IMR-90 (cell line): Measurements from ENCODE around the gene SERINC3. TPM values are rescaled to one million over a fixed set of nuclear protein-coding genes. Genes with fewer than 3 reads are reported as not detected.

Source experiments
- ATAC-seq: fragments of 200-7000 bp; cut with Tn5 transposase; 2 replicates; pipeline ENCODE4 v1.9.1; 2020; ENCODE audit warnings: low read depth, mild to moderate bottlenecking, moderate library complexity
- BruUV-seq: library from RNA; stranded (reverse); fragments of 400-500 nt; replicated peaks from 2 replicates; lab custom pipeline; 2021; lab: Mats Ljungman, UMichigan
- CTCF ChIA-PET: fragments of 300-600 bp; formaldehyde crosslinking; extraction: SDS; loops from one replicate; lab custom pipeline; 2021; ENCODE audit warnings: antibody characterized with exemption; lab: Yijun Ruan, JAX
- POLR2A ChIA-PET: fragments of 300-600 bp; sonication (Branson Sonifier 250); formaldehyde crosslinking; loops from one replicate; lab custom pipeline; 2022; ENCODE audit warnings: antibody characterized with exemption; ENCODE audit not compliant: unreplicated experiment; lab: Charles Lee
- DNase-seq: peaks from one replicate; pipeline ENCODE4 v3.0.0; 2013
- H2AFZ ChIP-seq: replicated peaks from 2 replicates; pipeline ENCODE3; 2013; ENCODE audit warnings: low read length, mild to moderate bottlenecking; ENCODE audit not compliant: poor library complexity
- H2AK5ac ChIP-seq: 2 replicates; pipeline ENCODE4 v1.6.1; 2013; ENCODE audit warnings: low read depth, low read length, inconsistent platforms
- H2AK9ac ChIP-seq: replicated peaks from 2 replicates; pipeline ENCODE3; 2013; ENCODE audit warnings: mild to moderate bottlenecking, low read depth, low read length, moderate library complexity; ENCODE audit not compliant: poor library complexity
- H2BK120ac ChIP-seq: 2 replicates; pipeline ENCODE4 v1.6.1; 2013; ENCODE audit warnings: low read depth, low read length, inconsistent platforms
- H2BK15ac ChIP-seq: 3 replicates; pipeline ENCODE4 v1.6.1; 2013; ENCODE audit warnings: low read depth, low read length, inconsistent platforms
- H2BK20ac ChIP-seq: 2 replicates; pipeline ENCODE4 v1.6.1; 2013; ENCODE audit warnings: low read depth, mild to moderate bottlenecking, inconsistent platforms, low read length, moderate library complexity
- H2BK5ac ChIP-seq: 2 replicates; pipeline ENCODE4 v1.6.1; 2013; ENCODE audit warnings: mild to moderate bottlenecking, low read depth, low read length, inconsistent platforms; ENCODE audit not compliant: poor library complexity, severe bottlenecking
- H3K14ac ChIP-seq: replicated peaks from 2 replicates; pipeline ENCODE4 v1.6.1; 2013; ENCODE audit warnings: low read depth, low read length, inconsistent platforms
- H3K18ac ChIP-seq: 2 replicates; pipeline ENCODE4 v1.6.1; 2013; ENCODE audit warnings: low read depth, low read length, control low read depth
- H3K23ac ChIP-seq: 2 replicates; pipeline ENCODE4 v1.6.1; 2013; ENCODE audit warnings: low read depth, low read length, inconsistent platforms
- H3K27ac ChIP-seq: 2 replicates; pipeline ENCODE4 v1.5.1; 2013; ENCODE audit warnings: mild to moderate bottlenecking, control low read depth, low read length; ENCODE audit not compliant: insufficient read depth
- H3K27me3 ChIP-seq: 2 replicates; pipeline ENCODE4 v1.6.1; 2013; ENCODE audit warnings: low read length; ENCODE audit not compliant: control insufficient read depth, insufficient read depth
- H3K36me3 ChIP-seq: 2 replicates; pipeline ENCODE4 v1.6.1; 2013; ENCODE audit warnings: low read length, mixed read lengths; ENCODE audit not compliant: control insufficient read depth, insufficient read depth
- H3K4ac ChIP-seq: 2 replicates; pipeline ENCODE4 v1.6.1; 2013; ENCODE audit warnings: low read depth, low read length, inconsistent platforms
- H3K4me1 ChIP-seq: 2 replicates; pipeline ENCODE4 v1.6.1; 2013; ENCODE audit warnings: low read length, mixed read lengths; ENCODE audit not compliant: control insufficient read depth, insufficient read depth
- H3K4me2 ChIP-seq: 2 replicates; pipeline ENCODE4 v1.6.1; 2013; ENCODE audit warnings: low read depth, mild to moderate bottlenecking, control low read depth, low read length, moderate library complexity
- H3K4me3 ChIP-seq: 2 replicates; pipeline ENCODE4 v1.5.1; 2013; ENCODE audit warnings: low read depth, mild to moderate bottlenecking, control low read depth, low read length, moderate library complexity; ENCODE audit not compliant: insufficient read depth
- H3K56ac ChIP-seq: 2 replicates; pipeline ENCODE4 v1.6.1; 2013; ENCODE audit warnings: low read length, inconsistent platforms; ENCODE audit not compliant: insufficient read depth; ENCODE audit errors: extremely low read depth
- H3K79me1 ChIP-seq, 2 experiments: 2 replicates each; pipeline ENCODE4 v1.6.1; 2013; ENCODE audit warnings: low read length in 2 of 2, inconsistent platforms in 1 of 2, low read depth in 1 of 2
- H3K9ac ChIP-seq: 2 replicates; pipeline ENCODE4 v1.6.1; 2013; ENCODE audit warnings: low read depth, low read length, control low read depth
- H3K9me1 ChIP-seq: 2 replicates; pipeline ENCODE4 v1.6.1; 2013; ENCODE audit warnings: low read length, inconsistent platforms; ENCODE audit not compliant: insufficient read depth
- H3K9me3 ChIP-seq: 2 replicates; pipeline ENCODE4 v1.6.1; 2013; ENCODE audit warnings: low read length; ENCODE audit not compliant: control insufficient read depth, insufficient read depth
- H4K20me1 ChIP-seq: 2 replicates; pipeline ENCODE4 v1.6.1; 2013; ENCODE audit warnings: low read length, inconsistent platforms; ENCODE audit not compliant: insufficient read depth
- H4K5ac ChIP-seq: 2 replicates; pipeline ENCODE4 v1.6.1; 2013; ENCODE audit warnings: mild to moderate bottlenecking, low read depth, low read length, control low read depth
- H4K8ac ChIP-seq, 2 experiments: 2 replicates each; pipeline ENCODE4 v1.6.1; 2013; ENCODE audit warnings: low read depth in 2 of 2, low read length in 2 of 2, control low read depth in 1 of 2, inconsistent platforms in 1 of 2
- H4K91ac ChIP-seq: 2 replicates; pipeline ENCODE4 v1.6.1; 2013; ENCODE audit warnings: low read depth, low read length, inconsistent platforms; ENCODE audit not compliant: insufficient read depth
- BHLHE40 ChIP-seq: fragments of 150-350 bp; IDR thresholded peaks from 2 replicates; pipeline ENCODE4 v1.6.1; 2016; ENCODE audit warnings: mild to moderate bottlenecking, low read depth, low read length
- CEBPB ChIP-seq: IDR thresholded peaks from 2 replicates; pipeline ENCODE4 v1.6.1; 2012; ENCODE audit warnings: low read depth, low read length, improper control_type of control experiment
- CHD1 ChIP-seq: IDR thresholded peaks from 2 replicates; pipeline ENCODE4 v1.6.1; 2012; ENCODE audit warnings: low read depth, low read length, improper control_type of control experiment
- FOS ChIP-seq: fragments of 150-350 bp; IDR thresholded peaks from 2 replicates; pipeline ENCODE4 v1.6.1; 2016; ENCODE audit warnings: low read depth, low read length
- MAFK ChIP-seq: IDR thresholded peaks from 2 replicates; pipeline ENCODE4 v1.6.1; 2012; ENCODE audit warnings: low read depth, low read length, improper control_type of control experiment
- MAZ ChIP-seq: IDR thresholded peaks from 2 replicates; pipeline ENCODE4 v1.6.1; 2012; ENCODE audit warnings: low read depth, mild to moderate bottlenecking, low read length, improper control_type of control experiment, moderate library complexity, borderline replicate concordance
- NFE2L2 ChIP-seq: fragments of 150-350 bp; IDR thresholded peaks from 2 replicates; pipeline ENCODE4 v1.6.1; 2016; ENCODE audit warnings: low read depth, mild to moderate bottlenecking, low read length
- RFX5 ChIP-seq: IDR thresholded peaks from 2 replicates; pipeline ENCODE4 v1.8.0; 2012; ENCODE audit warnings: low read depth, mild to moderate bottlenecking, low read length, moderate library complexity
- SMC3 ChIP-seq: fragments of 150-350 bp; IDR thresholded peaks from 2 replicates; pipeline ENCODE4 v1.6.1; 2016; ENCODE audit warnings: low read depth, mild to moderate bottlenecking, antibody characterized with exemption, low read length, moderate library complexity
- WGBS, 2 experiments: methylation state at CpG; one replicate each; pipeline versions ENCODE4 v1.1.5 to v1.1.7; 2013; ENCODE audit warnings: missing lambda C conversion rate in 2 of 2; ENCODE audit not compliant: insufficient read length in 1 of 2; ENCODE audit errors: extremely low coverage in 2 of 2; 5-methylcytosine and 5-hydroxymethylcytosine counted together
- dilution Hi-C: fragments of 300-500 bp; cut with HindIII; formaldehyde crosslinking; loops from one replicate; pipeline ENCODE4 v1.14.3; 2018; ENCODE audit warnings: low sequenced_read_pairs; ENCODE audit not compliant: unreplicated experiment
- in situ Hi-C: fragments of 300-500 bp; cut with MboI; formaldehyde crosslinking; loops from 3 replicates; pipeline ENCODE4 v1.14.3; 2019; ENCODE audit warnings: low sequenced_read_pairs, inconsistent platforms, mixed read lengths
- intact Hi-C: fragments of 100-400 bp; cut with micrococcal nuclease; formaldehyde crosslinking; loops from 2 replicates; pipeline ENCODE4 v1.10.0; 2022
- polyA plus RNA-seq, 3 experiments: library from polyadenylated mRNA; depleted of rRNA; stranded (reverse); fragments of >200 nt; gene quantifications; 2 replicates each; pipeline ENCODE4 v1.2.3, GENCODE V29; 2012; ENCODE audit warnings: low replicate concordance in 1 of 3
- total RNA-seq: library from RNA; depleted of rRNA; stranded (reverse); fragments of >200 nt; gene quantifications from 2 replicates; pipeline ENCODE4 v1.2.3, GENCODE V29; 2012
- TF ChIP-seq, protein P1 (sequence below): fragments of 150-350 bp; IDR thresholded peaks from 2 replicates; pipeline ENCODE4 v1.6.1; 2016; ENCODE audit warnings: low read depth, mild to moderate bottlenecking, low read length, moderate library complexity, borderline replicate concordance
- TF ChIP-seq, protein P2 (sequence below): fragments of 150-350 bp; IDR thresholded peaks from 2 replicates; pipeline ENCODE4 v1.6.1; 2017; ENCODE audit warnings: mild to moderate bottlenecking, antibody characterized with exemption, low read length, low read depth

SERINC3 gene
- total and polyA plus RNA-seq, 2 of the 4 experiments (the other 2 are of a cell fraction), result 101 to 132 TPM

DNA sequence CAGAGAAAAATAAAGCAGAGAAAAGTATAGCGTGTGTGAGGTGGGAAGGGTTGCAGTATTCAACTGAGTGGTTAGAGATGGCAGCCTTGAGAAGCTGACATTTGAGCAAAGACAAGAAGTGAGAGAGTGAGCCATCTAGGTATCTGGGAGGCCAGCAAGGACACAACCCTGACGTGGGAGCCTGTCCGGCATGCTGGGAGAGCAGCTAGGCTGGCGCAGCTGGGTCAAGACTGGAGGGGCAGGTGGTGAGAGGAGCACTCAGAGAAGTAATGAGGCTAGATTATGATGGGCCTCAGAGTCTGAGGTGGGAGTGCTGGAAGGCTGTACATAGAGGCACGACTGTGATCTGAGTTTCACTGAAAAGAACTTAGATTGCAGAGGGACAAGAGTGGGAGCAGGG, 33.3 kb downstream of the SERINC3 start:
- CTCF ChIA-PET, result no interaction called here

More for the DNA sequence above, 33.3 kb downstream of the SERINC3 start:
- H2BK15ac ChIP-seq, result no peak overlapping the region
- POLR2A ChIA-PET, result no interaction called here
- H3K4me1 ChIP-seq, result peaks cover 10% of the 10 kb centered on the region
- H3K4ac ChIP-seq, result no peak overlapping the region
- ATAC-seq, result no peak
- no peak for TF ChIP-seq BHLHE40
- no peak for TF ChIP-seq FOS
- TF ChIP-seq, protein P1, sequence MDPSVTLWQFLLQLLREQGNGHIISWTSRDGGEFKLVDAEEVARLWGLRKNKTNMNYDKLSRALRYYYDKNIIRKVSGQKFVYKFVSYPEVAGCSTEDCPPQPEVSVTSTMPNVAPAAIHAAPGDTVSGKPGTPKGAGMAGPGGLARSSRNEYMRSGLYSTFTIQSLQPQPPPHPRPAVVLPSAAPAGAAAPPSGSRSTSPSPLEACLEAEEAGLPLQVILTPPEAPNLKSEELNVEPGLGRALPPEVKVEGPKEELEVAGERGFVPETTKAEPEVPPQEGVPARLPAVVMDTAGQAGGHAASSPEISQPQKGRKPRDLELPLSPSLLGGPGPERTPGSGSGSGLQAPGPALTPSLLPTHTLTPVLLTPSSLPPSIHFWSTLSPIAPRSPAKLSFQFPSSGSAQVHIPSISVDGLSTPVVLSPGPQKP, result no peak
- no peak for TF ChIP-seq RFX5
- no peak for TF ChIP-seq MAFK
- no peak for TF ChIP-seq MAZ
- no peak for TF ChIP-seq NFE2L2
- TF ChIP-seq, protein P2, sequence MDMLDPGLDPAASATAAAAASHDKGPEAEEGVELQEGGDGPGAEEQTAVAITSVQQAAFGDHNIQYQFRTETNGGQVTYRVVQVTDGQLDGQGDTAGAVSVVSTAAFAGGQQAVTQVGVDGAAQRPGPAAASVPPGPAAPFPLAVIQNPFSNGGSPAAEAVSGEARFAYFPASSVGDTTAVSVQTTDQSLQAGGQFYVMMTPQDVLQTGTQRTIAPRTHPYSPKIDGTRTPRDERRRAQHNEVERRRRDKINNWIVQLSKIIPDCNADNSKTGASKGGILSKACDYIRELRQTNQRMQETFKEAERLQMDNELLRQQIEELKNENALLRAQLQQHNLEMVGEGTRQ, result no peak
- no peak for TF ChIP-seq SMC3
- TF ChIP-seq CEBPB, result no peak
- no peak for TF ChIP-seq CHD1
- no peak overlapping the region for H4K5ac ChIP-seq
- H3K79me1 ChIP-seq, result peaks cover 10 to 34% of the 10 kb centered on the region in 2 experiments; a peak in 3 of 4 replicates
- no peak overlapping the region for H3K56ac ChIP-seq
- H2AK5ac ChIP-seq, result no peak overlapping the region
- no peak overlapping the region for H2BK5ac ChIP-seq
- no peak overlapping the region for H4K91ac ChIP-seq
- no peaks in the 10 kb centered on the region for H3K27me3 ChIP-seq
- no peak overlapping the region for H3K9ac ChIP-seq
- H3K27ac ChIP-seq, result no peak overlapping the region
- no peak overlapping the region for H2AK9ac ChIP-seq
- no peak for DNase-seq
- 95% methylated on average over 5 of the region's 5 CpGs; no CpG with 5 or more reads in 1 of the 2 experiments for WGBS, 2 experiments
- H3K18ac ChIP-seq, result no peak overlapping the region
- H4K20me1 ChIP-seq, result 0 out of 2 replicates have a peak, but pooled peaks cover 3% of the 10 kb centered on the region
- H3K4me3 ChIP-seq, result no peak overlapping the region
- peaks cover 33% of the 10 kb centered on the region for H3K36me3 ChIP-seq
- H2AFZ ChIP-seq, result no peak overlapping the region
- dilution Hi-C loops, result no loop called here
- intact Hi-C loops, result no loop called here
- H4K8ac ChIP-seq, result no peak overlapping the region
- BruUV-seq, result no TSS peak
- in situ Hi-C loops, result loop anchor here (25.0 kb wide), 1 partner anchor 1299 kb away; the partner anchor contains the start of genes DNTTIP1 and WFDC3
- no peak overlapping the region for H3K4me2 ChIP-seq
- no peak overlapping the region for H2BK120ac ChIP-seq
- H3K9me1 ChIP-seq, result peaks cover 8% of the 10 kb centered on the region
- no peaks in the 10 kb centered on the region for H3K9me3 ChIP-seq
- H2BK20ac ChIP-seq, result no peak overlapping the region
- no peak overlapping the region for H3K23ac ChIP-seq
- no peak overlapping the region for H3K14ac ChIP-seq
